IPS-15b (cell line): ENCODE results near the gene MAML3.

Experiments used
- H3K27me3 ChIP-seq: one replicate; pipeline ENCODE4 v1.6.1; 2013; ENCODE audit warnings: low read length; ENCODE audit not compliant: control insufficient read depth, insufficient read depth
- H3K36me3 ChIP-seq: one replicate; pipeline ENCODE4 v1.6.1; 2013; ENCODE audit warnings: low read length; ENCODE audit not compliant: control insufficient read depth, insufficient read depth
- H3K4me1 ChIP-seq: one replicate; pipeline ENCODE4 v1.6.1; 2013; ENCODE audit warnings: mild to moderate bottlenecking, low read length; ENCODE audit not compliant: control insufficient read depth, insufficient read depth
- H3K4me3 ChIP-seq: one replicate; pipeline ENCODE4 v1.5.1; 2013; ENCODE audit warnings: low read depth, low read length
- H3K9ac ChIP-seq: one replicate; pipeline ENCODE4 v1.6.1; 2013; ENCODE audit warnings: low read depth, mild to moderate bottlenecking, low read length
- H3K9me3 ChIP-seq: one replicate; pipeline ENCODE4 v1.6.1; 2013; ENCODE audit warnings: mild to moderate bottlenecking, low read length; ENCODE audit not compliant: control insufficient read depth, insufficient read depth

Gene MAML3

DNA sequence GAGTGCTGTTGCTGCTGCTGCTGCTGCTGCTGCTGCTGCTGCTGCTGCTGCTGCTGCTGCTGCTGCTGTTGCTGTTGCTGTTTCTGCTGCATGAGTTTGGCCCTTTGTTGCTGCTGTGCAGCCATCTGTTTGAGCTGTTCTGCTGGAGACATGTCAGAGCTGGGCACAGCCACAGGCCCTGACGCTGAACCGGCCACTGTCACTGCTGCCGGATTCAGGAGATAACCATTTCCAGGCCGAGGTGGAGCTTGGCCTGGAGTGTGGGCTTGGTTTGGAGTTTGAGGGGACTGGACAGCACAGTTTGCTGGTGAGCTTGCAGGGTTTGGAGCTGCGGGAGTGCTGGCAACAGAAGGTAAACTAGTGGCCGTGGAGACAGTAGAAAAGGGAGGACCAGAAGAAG is 264.1 kb downstream of the MAML3 start:
- Histone ChIP-seq H3K9me3 (no peaks in the 10 kb centered on the region), H3K4me1 (peaks cover 4% of the 10 kb centered on the region), H3K9ac (no peak overlapping the region), H3K27me3 (no peaks in the 10 kb centered on the region), H3K36me3 (no peaks in the 10 kb centered on the region), H3K4me3 (no peak overlapping the region)

GRCh38 chr4:139889264-139889663 is 264.7 kb downstream of the MAML3 start:
- no peaks in the 10 kb centered on the region for H3K27me3 ChIP-seq
- no peak overlapping the region for H3K4me3 ChIP-seq
- H3K36me3 ChIP-seq: no peaks in the 10 kb centered on the region
- H3K9me3 ChIP-seq: no peaks in the 10 kb centered on the region
- no peak overlapping the region for H3K9ac ChIP-seq
- peaks cover 4% of the 10 kb centered on the region for H3K4me1 ChIP-seq

- peaks cover 4% of the 10 kb centered on the region for H3K4me1 ChIP-seq
- no peaks in the 10 kb centered on the region for H3K9me3 ChIP-seq
- no peak overlapping the region for H3K4me3 ChIP-seq
- no peaks in the 10 kb centered on the region for H3K36me3 ChIP-seq
- no peak overlapping the region for H3K9ac ChIP-seq
- no peaks in the 10 kb centered on the region for H3K27me3 ChIP-seq
Measured at GRCh38 chr4:139887962-139888735, 265.8 kb downstream of the MAML3 start.

DNA sequence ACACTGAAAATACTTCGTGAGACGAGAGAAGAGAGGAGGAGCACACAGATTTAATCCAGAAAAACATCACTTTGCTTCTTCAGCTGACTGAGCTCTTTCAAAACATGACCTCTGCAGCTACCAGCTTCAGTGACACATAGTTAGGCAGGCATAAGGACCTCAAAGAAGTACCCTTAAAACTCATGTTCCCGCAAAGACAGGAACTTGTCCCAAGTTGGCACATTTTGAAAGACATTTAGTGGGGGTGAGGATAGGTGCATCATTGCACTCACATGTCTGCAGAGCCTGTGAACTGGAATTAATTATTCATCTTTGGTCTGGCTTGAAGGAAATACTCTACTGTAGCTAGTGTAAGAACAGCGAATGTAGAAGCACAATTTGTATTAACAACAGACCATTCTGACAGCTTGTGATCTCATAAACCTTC is 266.6 kb downstream of the MAML3 start:
- H3K4me1 ChIP-seq: peaks cover 4% of the 10 kb centered on the region
- H3K36me3 ChIP-seq: no peaks in the 10 kb centered on the region
- no peaks in the 10 kb centered on the region for H3K9me3 ChIP-seq
- H3K27me3 ChIP-seq: no peaks in the 10 kb centered on the region
- H3K4me3 ChIP-seq: no peak overlapping the region
- H3K9ac ChIP-seq: no peak overlapping the region

DNA sequence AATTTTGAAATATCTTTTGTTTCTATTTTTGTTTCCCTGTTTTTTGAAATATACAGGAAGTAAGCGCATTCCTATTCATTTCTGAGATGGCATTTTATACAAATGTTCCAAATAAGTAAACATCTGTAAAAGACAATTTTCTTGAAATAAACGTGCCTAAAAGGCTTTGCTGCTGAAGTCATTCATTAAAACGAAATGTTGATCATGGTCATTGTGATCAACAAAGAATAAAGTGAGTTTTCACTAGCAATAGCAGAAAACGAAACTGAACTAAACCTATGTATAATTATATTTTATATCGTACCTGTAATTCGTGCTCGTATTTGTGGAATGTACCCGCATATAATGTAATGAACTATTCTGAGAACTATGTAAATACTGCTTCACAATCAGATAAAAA is 267.2 kb downstream of the MAML3 start:
- no peaks in the 10 kb centered on the region for H3K36me3 ChIP-seq
- no peaks in the 10 kb centered on the region for H3K9me3 ChIP-seq
- H3K9ac ChIP-seq: no peak overlapping the region
- no peaks in the 10 kb centered on the region for H3K27me3 ChIP-seq
- peaks cover 4% of the 10 kb centered on the region for H3K4me1 ChIP-seq
- H3K4me3 ChIP-seq: no peak overlapping the region

DNA sequence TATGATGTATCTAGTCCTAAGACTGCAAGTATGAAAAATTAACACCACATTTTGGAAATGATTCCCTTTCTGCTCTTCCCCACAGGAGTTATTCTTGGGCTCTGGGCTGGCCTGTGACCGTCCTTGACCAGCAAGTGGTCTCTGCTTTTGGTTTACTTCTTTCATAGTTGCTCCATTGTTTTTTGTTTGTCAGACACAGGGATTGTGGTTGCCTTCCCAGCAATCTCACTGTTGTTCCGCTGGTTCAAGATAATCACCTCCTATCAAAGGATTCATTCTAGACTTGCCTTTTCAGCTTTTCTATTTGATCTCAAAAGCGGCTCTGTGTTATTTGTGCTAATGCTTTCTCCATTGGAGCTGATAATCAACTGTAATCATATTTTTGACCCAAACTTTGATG is 269.5 kb downstream of the MAML3 start:
- Histone ChIP-seq H3K36me3 (no peaks in the 10 kb centered on the region), H3K9me3 (no peaks in the 10 kb centered on the region), H3K9ac (no peak overlapping the region), H3K4me3 (no peak overlapping the region), H3K27me3 (no peaks in the 10 kb centered on the region), H3K4me1 (peaks cover 4% of the 10 kb centered on the region)

- Histone ChIP-seq H3K27me3 (no peaks in the 10 kb centered on the region), H3K9me3 (no peaks in the 10 kb centered on the region), H3K4me1 (peaks cover 4% of the 10 kb centered on the region), H3K4me3 (no peak overlapping the region), H3K36me3 (no peaks in the 10 kb centered on the region), H3K9ac (no peak overlapping the region)
Measured at GRCh38 chr4:139880841-139881240, 273.1 kb downstream of the MAML3 start.

DNA sequence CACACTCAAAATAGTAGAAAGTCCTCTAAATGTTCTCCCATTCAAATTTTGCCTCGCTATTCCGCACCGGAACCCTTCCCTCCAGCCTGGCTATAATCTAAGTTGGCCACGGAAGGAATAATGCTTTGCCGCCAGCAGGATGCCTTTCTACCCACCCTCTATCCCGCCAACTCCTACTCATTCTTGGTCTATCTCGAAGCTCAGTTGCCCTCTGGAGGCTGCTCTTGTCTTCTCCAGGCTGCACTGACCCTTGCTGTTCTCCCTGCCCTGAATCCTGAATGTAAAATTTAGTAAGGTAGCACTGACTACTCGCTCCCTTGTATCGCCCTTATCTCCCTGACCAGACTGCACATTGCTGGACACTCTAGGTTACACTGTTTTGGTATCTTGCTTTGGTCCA is 275.9 kb downstream of the MAML3 start:
- peaks cover 6% of the 10 kb centered on the region for H3K4me1 ChIP-seq
- H3K9me3 ChIP-seq: no peaks in the 10 kb centered on the region
- no peaks in the 10 kb centered on the region for H3K36me3 ChIP-seq
- H3K4me3 ChIP-seq: no peak overlapping the region
- no peak overlapping the region for H3K9ac ChIP-seq
- H3K27me3 ChIP-seq: no peaks in the 10 kb centered on the region

DNA sequence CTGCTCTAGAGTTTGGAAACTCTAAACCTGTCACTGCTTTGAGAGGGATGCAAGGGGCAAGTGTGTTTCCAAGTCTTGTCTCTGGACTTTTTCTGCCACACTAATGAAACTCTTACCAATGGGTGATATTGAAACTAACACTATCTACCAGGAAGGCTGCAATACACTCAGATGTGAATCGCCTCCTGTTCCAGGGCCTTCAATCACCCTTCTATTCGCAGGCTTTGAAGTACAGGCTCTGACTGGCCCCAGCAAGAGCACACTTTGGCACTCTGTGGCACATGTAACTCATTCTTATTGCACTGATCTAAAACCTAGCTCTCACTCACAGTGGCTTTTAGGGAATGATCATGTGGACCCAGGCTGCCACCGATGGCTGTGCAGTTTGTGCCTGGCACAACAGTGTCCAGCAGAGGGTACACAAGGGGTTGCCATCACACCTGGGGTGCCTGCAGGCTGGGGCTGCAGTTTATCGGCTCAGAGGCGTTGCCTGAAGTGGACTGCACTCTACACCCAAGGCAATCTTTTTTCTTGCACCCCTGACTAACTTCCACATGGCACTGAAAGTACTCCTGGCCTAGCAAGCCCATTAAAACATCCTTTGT is 277.5 kb downstream of the MAML3 start:
- Histone ChIP-seq H3K4me1 (peaks cover 6% of the 10 kb centered on the region), H3K27me3 (no peaks in the 10 kb centered on the region), H3K9me3 (no peaks in the 10 kb centered on the region), H3K9ac (no peak overlapping the region), H3K36me3 (no peaks in the 10 kb centered on the region), H3K4me3 (no peak overlapping the region)

DNA sequence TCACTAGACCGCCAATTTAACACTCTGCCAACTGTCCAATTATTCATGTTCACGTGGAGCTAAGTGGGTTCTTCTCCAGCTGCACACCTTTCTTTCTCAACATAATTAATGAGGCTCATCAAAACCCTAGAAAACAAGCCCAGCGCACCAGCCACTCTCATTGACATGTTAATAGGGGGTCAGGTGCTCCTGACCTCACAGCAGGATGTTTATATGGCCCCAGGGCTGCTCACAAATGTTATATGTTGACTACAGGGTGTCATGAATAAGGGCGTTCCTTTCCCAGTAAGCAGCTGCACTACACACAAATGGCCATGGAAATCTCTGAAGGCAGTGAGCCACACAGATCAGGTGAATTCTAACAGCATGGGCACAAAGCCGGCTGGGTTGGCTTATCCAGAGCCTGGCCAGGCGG is 278.6 kb downstream of the MAML3 start:
- Histone ChIP-seq H3K9ac (no peak overlapping the region), H3K36me3 (no peaks in the 10 kb centered on the region), H3K4me1 (peaks cover 6% of the 10 kb centered on the region), H3K9me3 (no peaks in the 10 kb centered on the region), H3K27me3 (no peaks in the 10 kb centered on the region), H3K4me3 (no peak overlapping the region)

DNA sequence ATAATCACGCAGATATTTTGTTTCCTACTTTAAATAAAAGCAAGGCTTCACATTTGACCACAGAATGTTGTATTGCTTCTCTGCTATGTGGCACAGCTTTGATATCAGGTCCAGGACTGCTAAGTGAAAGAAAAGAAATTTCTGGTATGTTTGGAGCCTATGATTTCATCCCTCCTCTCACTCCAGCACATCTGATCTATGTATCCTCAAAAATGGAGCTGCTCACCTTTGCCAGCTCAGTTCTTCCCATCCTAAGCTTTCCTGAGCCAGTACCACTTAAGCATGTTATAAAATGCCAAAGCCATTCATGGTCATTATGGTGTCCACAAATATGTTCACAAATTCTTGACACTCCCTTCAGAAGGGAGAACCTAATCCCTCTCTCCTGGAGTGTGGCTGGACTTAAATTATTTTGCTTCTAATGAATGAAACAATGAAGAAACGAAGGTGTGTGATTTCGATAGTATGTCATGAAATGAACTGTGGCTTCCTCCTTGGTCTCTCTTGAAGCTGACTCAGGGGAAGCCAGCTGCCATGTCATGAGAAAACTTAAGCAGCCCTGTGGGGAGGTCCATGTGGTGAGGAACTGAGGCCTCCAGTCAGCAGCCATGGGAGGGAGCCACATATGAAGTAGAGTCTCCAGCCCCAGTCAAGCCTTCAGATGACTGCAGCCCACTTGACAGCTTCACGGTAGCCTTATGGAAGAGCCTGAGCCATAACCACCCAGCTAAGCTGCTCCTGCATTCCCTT is 280.7 kb downstream of the MAML3 start:
- H3K4me1 ChIP-seq: peaks cover 6% of the 10 kb centered on the region
- no peaks in the 10 kb centered on the region for H3K27me3 ChIP-seq

DNA sequence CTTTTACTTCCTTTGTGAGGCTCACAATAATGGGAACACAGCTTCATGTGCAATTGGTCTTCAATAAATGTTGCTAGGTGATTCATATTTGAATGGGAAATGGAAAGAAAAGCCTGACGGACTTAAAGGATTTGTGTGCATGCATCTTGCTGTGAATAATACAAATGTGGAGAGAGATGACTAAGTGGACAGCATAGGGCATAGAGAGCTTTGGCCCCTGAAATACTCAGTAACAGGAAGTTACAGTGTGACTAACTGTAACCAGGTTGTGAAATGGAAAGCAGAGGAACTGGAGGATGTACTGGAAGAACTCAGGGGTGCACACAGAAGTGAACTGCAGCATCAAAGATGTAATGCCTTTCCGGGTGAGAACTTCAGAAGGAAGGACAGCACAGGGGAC is 281.7 kb downstream of the MAML3 start:
- Histone ChIP-seq H3K9me3 (no peaks in the 10 kb centered on the region), H3K36me3 (no peaks in the 10 kb centered on the region), H3K4me3 (no peak overlapping the region), H3K9ac (no peak overlapping the region), H3K27me3 (no peaks in the 10 kb centered on the region), H3K4me1 (peaks cover 6% of the 10 kb centered on the region)

More for the DNA sequence above, 280.7 kb downstream of the MAML3 start:
- Histone ChIP-seq H3K4me3 (no peak overlapping the region), H3K36me3 (no peaks in the 10 kb centered on the region), H3K9ac (no peak overlapping the region), H3K9me3 (no peaks in the 10 kb centered on the region)
